Right atrium auricular region (tissue), 2 donors: Measurements from ENCODE around the gene WDR45B. TPM values are rescaled to one million over a fixed set of nuclear protein-coding genes. Genes with fewer than 3 reads are reported as not detected.
"Not testable (repeated sequence)": the region's sequence is repeated elsewhere in the genome, so short reads cannot be mapped to it uniquely, and the experiment has no call there.

ENCODE experiments used
- DNase-seq: peaks from one replicate; pipeline ENCODE4 v3.0.0-alpha.2; 2019; ENCODE audit warnings: low spot score
- H3K27ac ChIP-seq, 2 donors: fragments of 200-600 bp; sonication (generic); 1 replicate in 1 of 2; 2 replicates in 1 of 2; pipeline ENCODE4 v1.5.1; 2016 to 2019
- H3K27me3 ChIP-seq, 2 donors: fragments of 200-600 bp; sonication (generic); one replicate each; pipeline versions ENCODE4 v1.5.1 to v1.6.0; 2017 to 2019
- H3K36me3 ChIP-seq: fragments of 200-600 bp; sonication (generic); one replicate; pipeline ENCODE4 v1.5.1; 2016
- H3K4me1 ChIP-seq, 2 donors: fragments of 200-600 bp; sonication (generic); one replicate each; pipeline versions ENCODE4 v1.5.1 to v1.6.0; 2017 to 2019
- H3K4me3 ChIP-seq, 2 donors: fragments of 200-600 bp; sonication (generic); 1 replicate in 1 of 2; 2 replicates in 1 of 2; pipeline ENCODE4 v1.5.1; 2017 to 2019; ENCODE audit warnings: mild to moderate bottlenecking in 1 of 2, moderate library complexity in 1 of 2
- H3K9me3 ChIP-seq, 2 donors: fragments of 200-600 bp; sonication (generic); one replicate each; pipeline ENCODE4 v1.5.1; 2019
- CTCF ChIP-seq, 2 donors: fragments of 200-600 bp; sonication (generic); IDR thresholded peaks; one replicate each; pipeline ENCODE4 v1.5.1; 2019; ENCODE audit warnings: antibody characterized with exemption in 2 of 2
- total RNA-seq, 2 donors: library from RNA; depleted of rRNA; stranded (reverse); fragments of >200 nt; gene quantifications; one replicate each; pipeline ENCODE4 v1.1.0, GENCODE V29; 2016

The WDR45B gene
- total RNA-seq, 2 donors from 2014 or later, result 41.2 to 46.4 TPM

GRCh38 chr17:82582709-82583108 is 65.5 kb downstream of the WDR45B start:
- Histone ChIP-seq H3K4me3 (no peak overlapping the region), H3K4me1 (no peaks in the 10 kb centered on the region), H3K9me3 (no peaks in the 10 kb centered on the region), H3K27ac (no peak overlapping the region), H3K27me3 (no peaks in the 10 kb centered on the region), H3K36me3 (peaks cover 47% of the 10 kb centered on the region)
- no peak for TF ChIP-seq CTCF (IDR thresholded peaks at IDR 0.05)
- no peak for DNase-seq

- Histone ChIP-seq H3K9me3 (no peaks in the 10 kb centered on the region), H3K27ac (no peak overlapping the region), H3K36me3 (peaks cover 47% of the 10 kb centered on the region), H3K4me1 (no peaks in the 10 kb centered on the region), H3K4me3 (no peak overlapping the region), H3K27me3 (no peaks in the 10 kb centered on the region)
- no peak for DNase-seq
- TF ChIP-seq CTCF (IDR thresholded peaks at IDR 0.05), result no peak
These were observed 66.0 kb downstream of the WDR45B start for GRCh38 chr17:82582213-82582612.

- not testable (repeated sequence) for H3K4me3 ChIP-seq, H3K27ac ChIP-seq, DNase-seq, H3K27me3 ChIP-seq, H3K4me1 ChIP-seq, H3K9me3 ChIP-seq
- H3K36me3 ChIP-seq, result peaks cover 50% of the 10 kb centered on the region
These were observed 68.3 kb downstream of the WDR45B start for GRCh38 chr17:82579969-82580368.

GRCh38 chr17:82577300-82577699 is 70.9 kb downstream of the WDR45B start:
- Histone ChIP-seq H3K4me1 (no peaks in the 10 kb centered on the region), H3K9me3 (no peaks in the 10 kb centered on the region), H3K27ac (no peak overlapping the region), H3K36me3 (peaks cover 50% of the 10 kb centered on the region), H3K27me3 (no peaks in the 10 kb centered on the region), H3K4me3 (no peak overlapping the region)
- no peak for DNase-seq
- no peak for TF ChIP-seq CTCF (IDR thresholded peaks at IDR 0.05)

- not testable (repeated sequence) for H3K27me3 ChIP-seq, H3K4me1 ChIP-seq, H3K27ac ChIP-seq, H3K9me3 ChIP-seq, H3K4me3 ChIP-seq, DNase-seq
- H3K36me3 ChIP-seq, result peaks cover 62% of the 10 kb centered on the region
These were observed 72.5 kb downstream of the WDR45B start for GRCh38 chr17:82575581-82576221.

GRCh38 chr17:82574041-82574440 is 74.2 kb downstream of the WDR45B start:
- H3K27ac ChIP-seq, result no peak overlapping the region
- no peak overlapping the region for H3K4me3 ChIP-seq
- H3K36me3 ChIP-seq, result peaks cover 70% of the 10 kb centered on the region
- no peak for DNase-seq
- no peaks in the 10 kb centered on the region for H3K9me3 ChIP-seq
- peaks cover 0 to 7% of the 10 kb centered on the region in 2 donors for H3K4me1 ChIP-seq
- no peak for TF ChIP-seq CTCF (IDR thresholded peaks at IDR 0.05)
- no peaks in the 10 kb centered on the region for H3K27me3 ChIP-seq

- Histone ChIP-seq H3K27ac (no peak overlapping the region), H3K27me3 (no peaks in the 10 kb centered on the region), H3K9me3 (no peaks in the 10 kb centered on the region), H3K4me3 (no peak overlapping the region), H3K36me3 (peaks cover 76% of the 10 kb centered on the region), H3K4me1 (peaks cover 0 to 20% of the 10 kb centered on the region in 2 donors)
- DNase-seq, result no peak
- no peak for TF ChIP-seq CTCF (IDR thresholded peaks at IDR 0.05)
These were observed 76.4 kb downstream of the WDR45B start for GRCh38 chr17:82571855-82572254.
